GM18861 (cell line): Measurements from ENCODE around the gene METTL24.
"Not testable (repeated sequence)": the region's sequence is repeated elsewhere in the genome, so short reads cannot be mapped to it uniquely, and the experiment has no call there.

Experiments used
- ATAC-seq: cut with Tn5 transposase; IDR thresholded peaks from one replicate; pipeline ENCODE4 v1.9.1; 2021; ENCODE audit not compliant: unreplicated experiment

Gene METTL24

DNA sequence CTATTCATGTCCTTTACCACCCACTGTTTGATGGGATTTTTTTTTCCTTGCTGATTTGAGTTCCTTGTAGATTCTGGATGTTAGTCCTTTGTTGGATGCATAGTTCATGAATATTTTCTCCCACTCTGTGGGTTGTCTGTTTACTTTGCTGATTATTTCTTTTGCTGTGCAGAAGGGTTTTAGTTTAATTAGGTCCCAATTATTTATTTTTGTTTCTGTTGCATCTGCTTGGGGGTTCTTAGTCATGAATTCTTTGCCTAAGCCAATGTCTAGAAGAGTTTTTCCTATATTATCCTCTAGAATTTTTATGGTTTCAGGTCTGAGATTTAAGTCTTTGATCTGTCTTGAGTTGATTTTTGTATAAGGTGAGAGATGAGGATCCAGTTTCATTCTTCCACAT is 85.4 kb downstream of the METTL24 start:
- not testable (repeated sequence) for ATAC-seq

DNA sequence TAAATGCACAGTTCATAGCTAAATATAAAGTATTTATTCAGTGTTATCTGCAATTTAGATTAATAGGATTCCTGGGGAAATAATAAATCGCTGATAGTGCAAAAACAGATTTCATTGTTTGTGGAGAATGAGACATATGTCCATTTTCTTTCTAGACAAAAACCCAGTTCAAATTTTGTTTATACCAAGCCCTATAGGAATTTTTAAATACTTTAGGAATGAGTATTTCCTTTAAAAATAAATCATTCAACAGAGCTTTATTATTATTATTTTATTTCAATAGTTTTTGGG is 86.5 kb downstream of the METTL24 start:
- ATAC-seq, result no peak

DNA sequence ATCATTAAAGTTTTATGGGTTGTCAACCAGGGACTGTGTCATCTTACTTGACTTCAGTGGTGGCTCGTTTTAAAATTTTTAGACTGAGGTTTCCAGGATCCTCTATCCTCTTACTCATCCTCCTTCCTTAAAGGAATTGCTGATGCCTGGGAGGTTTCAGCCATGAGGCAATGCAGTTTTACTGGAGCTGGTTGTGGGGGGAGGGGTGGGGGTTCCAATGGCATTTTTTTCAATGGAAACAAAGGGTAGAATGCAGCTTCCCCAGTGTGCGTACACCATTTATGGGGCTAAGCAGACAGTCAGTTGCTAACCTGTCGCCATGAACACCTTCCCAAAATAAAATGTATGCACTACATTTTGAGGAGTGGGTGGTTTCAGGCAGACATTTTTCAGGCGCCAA is 88.0 kb downstream of the METTL24 start:
- no peak for ATAC-seq

DNA sequence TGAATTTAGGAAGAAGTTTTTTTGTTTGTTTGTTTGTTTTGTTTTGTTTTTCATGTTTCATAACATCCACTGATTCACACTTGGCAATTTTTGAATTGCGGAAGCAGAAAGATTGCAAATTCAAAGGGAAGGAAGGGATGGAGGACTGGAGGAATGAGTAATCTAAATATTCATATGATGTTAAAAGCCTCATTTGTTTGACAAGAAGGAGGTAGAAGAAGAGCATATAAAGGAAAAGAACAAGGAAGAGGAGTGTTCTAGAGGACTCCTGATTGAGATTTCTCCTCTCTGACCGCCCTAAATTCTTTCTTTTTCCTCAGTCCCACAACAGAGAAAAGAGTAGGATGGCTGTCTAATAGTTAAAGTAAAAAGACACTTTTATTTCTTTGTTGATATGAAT is 88.5 kb downstream of the METTL24 start:
- no peak for ATAC-seq

DNA sequence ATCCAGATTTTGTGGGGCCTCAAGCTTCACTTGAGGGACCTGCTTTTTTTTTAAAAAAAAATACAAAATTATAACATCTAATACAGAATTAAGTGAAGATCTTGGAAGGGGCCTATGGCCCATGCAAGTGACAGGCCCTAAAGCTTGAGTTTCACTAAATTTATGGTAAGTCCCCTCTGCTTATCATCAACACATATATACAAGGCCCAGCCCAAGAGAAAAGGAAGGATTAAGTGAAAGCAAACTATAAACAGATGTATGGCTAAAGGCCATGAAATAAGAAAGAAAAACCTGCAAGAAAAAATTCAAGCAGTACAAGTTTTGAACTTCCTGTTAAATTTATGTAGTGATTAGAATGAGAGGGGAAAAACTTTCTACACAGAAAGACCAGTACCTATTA is 91.2 kb downstream of the METTL24 start:
- ATAC-seq, result no peak

DNA sequence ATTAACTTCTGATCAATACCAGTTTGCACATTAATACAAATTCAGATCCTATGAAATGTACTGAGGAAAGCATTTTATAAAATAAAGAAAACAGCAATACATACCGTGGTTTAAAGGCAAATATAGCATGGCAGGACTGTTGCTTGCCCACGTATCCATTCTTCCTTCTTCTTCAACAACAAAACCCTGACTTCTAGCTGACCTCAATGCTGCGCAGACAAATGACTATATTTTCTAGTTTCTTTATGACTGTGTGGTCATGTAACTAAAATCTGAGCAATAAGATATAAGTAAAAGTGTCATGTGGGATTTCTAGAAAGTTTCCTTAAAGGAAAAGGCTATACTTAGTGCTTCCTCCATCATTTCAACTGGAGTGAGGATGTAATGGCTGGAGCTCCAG is 92.9 kb downstream of the METTL24 start:
- ATAC-seq, result no peak

DNA sequence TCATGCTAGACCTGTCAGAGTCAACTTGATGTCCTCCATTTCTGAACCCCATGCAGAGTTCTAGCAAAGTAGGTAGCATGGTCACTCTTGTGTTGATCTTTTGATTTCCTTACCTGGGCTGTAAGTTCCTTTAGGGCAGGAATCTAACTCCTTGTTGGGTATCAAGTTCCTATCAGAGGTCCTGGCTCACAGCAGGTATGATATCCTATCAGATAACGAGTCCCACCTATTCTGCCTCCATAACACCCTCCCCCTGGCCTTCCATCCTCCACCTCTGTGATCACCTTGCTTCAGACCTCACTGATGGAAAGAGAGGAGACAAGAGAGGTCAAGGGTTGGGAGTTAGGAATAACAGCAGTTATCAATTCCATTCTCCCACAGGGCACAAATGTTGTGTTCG is 101.8 kb downstream of the METTL24 start:
- ATAC-seq, result no peak

DNA sequence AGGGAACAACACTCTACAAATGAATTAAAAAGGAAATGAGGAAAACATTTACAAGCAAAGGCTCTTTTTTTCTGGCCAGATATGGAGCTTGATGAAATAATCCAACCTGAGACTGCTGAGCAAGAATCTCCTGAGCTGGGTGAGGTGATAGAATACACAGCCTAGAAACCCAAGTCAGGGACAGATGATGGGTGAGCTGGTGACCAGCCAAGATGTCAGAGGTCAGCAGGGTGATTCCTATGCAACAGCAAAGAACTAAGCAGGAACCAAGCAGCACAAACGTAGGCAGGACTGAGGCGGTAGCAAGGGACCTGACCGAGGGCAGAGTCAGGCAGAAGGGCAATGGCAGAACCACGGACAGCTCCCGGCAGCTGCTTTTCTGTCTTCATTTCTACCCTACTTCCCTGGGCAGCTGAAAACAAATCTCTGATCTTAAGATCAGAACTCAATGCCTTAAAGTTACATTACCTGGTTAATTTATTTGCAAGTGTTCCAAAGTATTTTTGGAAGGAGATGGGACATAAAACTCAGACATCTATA is 102.9 kb downstream of the METTL24 start:
- ATAC-seq, result no peak

DNA sequence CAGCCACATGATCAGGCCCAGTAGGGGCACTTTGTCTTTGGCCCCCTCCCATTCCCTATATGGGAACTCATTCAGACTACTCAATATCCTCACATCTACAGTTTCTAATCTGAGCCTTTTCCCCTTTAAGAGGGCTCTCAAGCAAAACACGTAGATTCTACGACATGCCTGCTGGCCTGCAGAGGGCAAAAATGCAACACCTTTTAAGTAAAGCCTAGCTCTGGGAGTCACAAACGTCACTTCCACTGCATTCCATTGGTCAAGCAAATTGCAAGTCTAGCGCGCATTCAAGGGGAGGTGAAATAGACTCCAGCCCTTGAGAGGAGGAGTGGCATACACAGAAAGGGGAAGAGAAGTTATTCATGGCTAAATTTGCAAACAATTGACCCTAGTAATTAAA is 107.3 kb downstream of the METTL24 start:
- ATAC-seq, result no peak

DNA sequence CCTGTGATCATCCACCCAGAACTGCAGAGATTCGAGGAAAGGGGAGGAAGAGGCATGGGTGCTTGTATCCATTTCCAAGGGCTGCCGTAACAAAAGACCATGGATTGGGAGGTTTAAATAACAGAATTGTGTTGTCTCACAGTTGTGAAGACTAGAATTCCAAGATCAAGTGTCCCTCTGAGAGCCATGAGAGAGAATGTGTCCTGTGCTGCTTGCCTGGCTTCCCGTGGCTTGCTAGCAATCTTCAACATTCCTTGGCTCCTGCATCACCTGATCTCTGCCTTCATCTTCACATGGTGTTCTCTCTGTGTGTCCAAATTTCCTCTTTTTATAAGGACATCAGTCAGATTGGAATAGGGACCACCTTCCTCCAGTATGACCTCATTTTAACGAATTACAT is 108.1 kb downstream of the METTL24 start:
- no peak for ATAC-seq

DNA sequence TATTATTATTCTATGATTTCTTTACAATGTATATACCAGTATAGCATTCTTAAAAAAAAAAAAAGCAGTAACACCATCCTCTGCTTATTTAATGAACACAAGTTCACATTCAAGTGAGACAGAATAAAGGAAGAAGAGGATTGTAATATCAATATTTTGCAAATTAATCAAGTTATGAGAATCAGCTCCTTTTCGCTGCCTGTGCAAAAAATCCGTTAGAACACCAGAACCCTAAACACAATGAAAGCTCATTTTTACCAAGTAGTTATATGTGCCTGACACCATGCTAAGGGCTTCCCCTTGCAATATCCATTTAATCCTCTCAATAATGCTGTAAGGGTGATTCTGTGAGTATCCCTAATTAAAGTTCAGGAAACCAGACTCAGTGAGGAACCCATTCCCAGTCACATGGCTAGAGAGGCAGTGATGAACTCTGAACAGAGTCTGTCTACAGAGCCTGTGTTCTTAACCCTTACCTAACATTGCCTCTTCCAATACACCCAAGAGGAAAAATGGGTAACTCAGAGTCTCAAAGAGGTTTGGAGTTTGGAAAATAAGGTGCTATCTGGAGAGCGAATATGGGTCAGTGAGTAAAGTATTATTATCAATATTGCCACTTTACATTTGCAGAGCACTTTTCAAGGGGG is 111.1 kb downstream of the METTL24 start:
- ATAC-seq, result no peak

DNA sequence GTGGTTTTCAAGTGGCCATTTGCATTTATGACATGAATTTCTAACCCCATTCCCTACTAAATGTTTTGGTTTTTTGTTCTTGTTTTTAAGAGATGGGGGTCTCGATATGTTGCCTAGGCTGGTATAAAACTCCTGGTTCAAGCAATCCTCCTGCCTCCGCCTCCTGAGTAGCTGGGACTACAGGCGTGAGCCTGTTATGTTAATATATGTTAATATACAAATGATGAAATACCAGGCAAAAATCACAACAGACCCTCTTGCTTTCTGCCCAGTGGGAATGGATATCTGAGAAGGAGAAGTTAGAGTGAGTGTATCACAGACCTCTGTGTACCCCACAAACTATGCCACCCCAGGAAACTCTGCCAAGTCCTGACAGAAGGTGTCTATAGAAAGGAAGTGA is 111.8 kb downstream of the METTL24 start:
- ATAC-seq, result no peak

DNA sequence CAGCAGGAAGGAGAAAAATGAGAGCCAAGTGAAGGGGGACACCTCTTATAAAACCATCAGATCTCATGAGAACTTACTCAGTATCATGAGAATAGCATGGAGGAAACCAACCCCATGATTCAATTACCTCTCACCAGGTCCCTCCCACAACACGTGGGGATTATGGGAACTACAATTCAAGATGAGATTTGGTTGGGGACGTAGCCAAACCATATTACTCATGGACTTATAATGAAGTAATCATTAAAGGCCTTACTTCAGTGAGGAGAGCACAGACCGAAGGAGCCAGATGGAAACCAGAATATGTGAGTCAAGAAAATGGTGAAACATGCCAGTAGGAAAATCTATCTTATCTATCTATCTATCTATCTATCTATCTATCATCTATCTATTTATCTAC is 113.5 kb downstream of the METTL24 start:
- ATAC-seq, result not testable (repeated sequence)

DNA sequence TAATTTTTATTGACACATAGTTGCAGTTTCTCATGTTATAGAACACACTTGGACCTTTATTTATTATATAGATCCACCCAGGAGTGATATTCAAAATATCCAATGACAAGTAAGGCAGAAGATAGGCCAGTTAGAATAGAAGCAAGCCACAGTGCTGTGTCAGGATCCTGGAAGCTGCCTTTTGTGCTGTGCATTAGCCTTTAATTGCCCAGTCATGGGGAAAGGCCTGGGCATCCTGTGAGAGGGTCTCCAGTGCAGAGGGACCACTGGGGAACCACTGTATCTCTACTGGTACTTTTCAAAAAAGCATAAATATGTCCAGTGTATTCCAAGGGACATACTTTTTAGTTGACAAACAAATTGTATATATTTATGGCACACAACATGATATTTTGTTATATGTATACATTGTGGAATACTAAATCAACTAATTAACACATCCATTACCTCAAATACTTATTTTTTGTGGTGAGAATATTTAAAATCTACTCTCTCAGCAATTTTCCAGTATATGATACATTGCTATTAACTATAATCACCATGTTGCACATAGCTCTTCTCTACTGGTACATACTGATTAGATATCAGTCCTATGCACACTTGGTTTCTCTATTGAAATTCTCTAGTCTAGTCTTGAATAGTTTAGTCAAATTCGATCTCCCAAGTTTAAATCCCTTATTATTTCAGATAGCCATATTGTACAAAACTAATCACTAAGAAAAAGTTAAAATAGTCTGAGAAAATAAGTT is 118.4 kb downstream of the METTL24 start:
- ATAC-seq, result no peak

DNA sequence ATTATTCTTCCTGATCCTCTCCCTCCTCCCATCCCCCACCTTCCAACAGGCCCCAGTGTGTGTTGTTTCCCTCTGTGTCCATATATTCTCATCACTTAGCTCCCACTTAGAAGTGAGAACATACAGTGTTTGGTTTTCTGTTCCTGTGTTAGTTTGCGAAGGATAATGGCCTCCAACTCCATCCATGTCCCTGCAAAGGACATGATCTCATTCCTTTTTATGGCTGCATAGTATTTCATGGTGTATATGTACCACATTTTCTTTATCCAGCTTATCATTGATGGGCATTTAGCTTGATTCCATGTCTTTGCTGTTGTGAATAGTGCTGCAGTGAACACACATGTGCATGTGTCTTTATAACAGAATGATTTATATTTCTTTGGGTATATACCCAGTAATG is 122.1 kb downstream of the METTL24 start:
- ATAC-seq, result not testable (repeated sequence)

DNA sequence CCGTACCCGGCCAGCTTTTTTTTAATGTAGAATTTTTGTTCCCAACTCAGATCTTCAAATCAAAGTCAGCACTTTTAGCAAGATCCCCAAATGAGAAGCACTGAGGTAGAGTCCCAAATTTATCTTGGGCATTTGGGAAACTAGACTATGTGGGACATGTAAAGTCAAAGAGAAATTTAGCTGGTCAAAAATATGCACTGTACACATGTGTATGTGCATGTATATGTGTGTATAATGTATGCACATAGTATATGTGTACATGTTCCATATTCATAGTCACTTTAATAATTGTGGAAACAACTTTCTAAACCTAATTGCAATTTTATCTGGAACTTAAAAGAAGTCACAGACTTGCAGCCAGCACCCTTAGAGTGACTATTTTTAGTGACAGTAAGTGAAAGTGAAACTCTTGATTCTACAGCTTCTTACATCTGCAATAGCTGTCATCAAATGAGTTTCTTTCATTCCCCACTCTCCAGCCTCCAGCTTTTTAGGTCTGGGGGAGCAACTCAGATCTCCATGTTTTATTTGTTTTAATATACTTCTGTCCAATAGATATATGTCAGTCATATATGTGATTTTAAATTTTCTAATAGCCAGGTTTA is 124.3 kb downstream of the METTL24 start:
- ATAC-seq, result peak; percentile 97

DNA sequence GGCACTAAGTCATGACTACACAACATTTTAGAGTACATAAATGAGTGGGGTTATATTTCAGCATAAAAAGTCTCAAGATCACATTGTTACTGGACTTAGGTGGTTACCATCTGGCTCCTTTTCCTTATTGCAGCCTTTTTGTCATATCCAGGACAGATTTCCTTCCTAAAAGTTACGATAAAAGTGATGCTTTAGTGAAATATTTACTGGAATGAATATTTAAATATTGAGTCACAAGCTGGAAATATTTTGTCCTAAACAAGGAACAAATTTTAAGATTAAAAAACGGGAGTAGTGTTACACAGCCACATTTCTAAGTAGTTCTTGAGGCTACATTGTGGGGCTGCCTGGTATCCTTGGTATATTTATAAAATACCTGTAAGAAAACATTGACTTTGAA is 125.7 kb downstream of the METTL24 start:
- ATAC-seq, result no peak

DNA sequence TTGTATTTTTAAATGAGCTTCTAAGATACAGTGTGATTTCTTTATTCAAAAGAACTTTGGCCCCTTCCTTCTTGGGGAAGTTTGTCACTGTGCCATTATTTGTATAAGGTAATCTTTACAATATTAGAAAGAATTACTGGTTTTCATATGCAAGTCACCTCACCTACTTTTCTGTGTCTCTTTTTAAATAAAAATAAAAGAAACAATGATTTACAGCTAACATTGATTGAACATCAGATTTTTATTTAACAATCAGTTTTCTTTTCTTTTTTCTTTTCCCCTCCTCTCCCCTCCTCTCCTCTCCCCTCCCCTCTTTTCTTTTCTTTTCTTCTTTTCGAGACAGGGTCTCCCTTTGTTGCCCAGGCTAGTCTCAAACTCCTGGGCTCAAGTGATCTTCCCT is 131.9 kb downstream of the METTL24 start:
- ATAC-seq, result no peak

DNA sequence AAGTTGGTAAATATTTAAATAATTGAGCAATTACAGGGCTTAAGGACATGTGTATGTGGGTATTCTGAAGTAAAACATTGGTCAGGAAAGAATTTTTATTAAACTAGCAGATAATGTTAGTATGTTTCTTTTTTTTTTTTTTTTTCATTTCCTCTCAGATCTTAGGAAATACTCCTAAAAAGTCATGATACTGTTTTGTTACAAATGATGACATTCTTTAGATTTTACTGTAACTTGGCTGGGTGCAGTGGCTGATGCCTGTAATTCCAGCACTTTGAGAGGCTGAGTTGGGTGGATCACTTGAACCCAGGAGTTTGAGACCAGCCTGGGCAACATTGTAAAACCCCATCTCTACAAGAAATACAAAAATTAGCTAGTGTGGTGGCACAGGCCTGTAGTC is 136.4 kb downstream of the METTL24 start:
- no peak for ATAC-seq

DNA sequence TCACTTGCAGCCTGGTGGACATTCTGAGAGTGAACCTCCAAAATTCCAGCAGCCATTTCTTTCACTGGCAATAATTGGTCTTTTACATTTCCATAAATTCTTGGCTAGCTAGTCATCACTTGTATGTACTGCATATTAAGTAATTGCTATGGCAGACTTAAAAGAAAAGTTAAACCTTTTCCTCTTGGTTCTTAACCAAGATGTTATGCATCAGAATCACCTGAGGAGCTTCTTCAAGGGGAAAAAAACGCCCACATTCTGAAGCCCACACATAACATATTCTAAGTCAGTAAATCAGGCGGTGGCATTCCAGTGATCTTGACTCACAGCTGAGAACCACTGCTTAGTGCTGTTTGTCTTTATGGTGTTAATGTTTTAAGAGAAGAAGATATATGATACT is 140.9 kb downstream of the METTL24 start:
- ATAC-seq, result no peak

DNA sequence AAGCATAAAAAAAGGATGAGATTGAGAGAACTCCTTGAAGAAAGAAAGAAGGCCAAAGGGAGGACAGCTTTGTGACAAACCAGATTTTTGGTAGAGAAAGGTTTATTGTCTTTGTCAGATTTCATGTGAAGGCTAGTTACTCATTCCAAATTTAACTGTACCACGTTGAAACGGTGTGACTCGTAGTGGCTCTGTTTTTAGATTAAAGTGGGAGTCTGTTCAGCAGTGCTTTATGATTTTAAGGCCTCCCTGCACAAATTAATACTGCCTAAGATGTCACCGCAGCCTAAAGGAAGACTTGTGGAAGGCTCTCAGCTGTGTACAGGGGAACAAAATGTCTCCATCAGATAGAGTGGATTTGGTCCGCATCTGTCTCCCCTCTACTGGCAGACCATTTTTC is 142.0 kb downstream of the METTL24 start:
- ATAC-seq, result no peak

DNA sequence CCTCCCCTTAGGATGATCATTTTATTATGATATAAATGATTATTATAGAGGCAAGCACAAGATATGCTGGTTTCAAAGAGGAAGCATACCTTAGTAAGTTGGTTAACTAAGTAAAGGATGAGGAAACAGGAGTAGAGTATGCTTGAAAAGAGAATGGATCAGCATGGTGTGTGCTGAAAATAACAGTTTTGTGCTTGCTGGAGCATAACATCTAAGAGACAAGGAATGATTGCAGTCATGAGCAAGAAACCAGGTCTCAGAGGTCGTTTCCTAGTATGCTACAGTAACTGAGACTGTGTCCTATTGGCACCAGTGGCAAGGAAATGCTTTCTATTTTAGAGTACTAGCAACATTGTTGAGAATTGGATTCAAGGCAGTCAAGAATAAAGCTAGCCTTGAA is 143.8 kb downstream of the METTL24 start:
- no peak for ATAC-seq
